K562 (cell line): ENCODE measurements around the gene TAS2R43. TPM values are rescaled to one million over a fixed set of nuclear protein-coding genes. Genes with fewer than 3 reads are reported as not detected.

Experiments used
- ATAC-seq: fragments of 200-7000 bp; cut with Tn5 transposase; 3 replicates; pipeline ENCODE4 v1.9.1; 2020; ENCODE audit warnings: moderate library complexity
- BruUV-seq: library from RNA; stranded (reverse); fragments of 400-500 nt; replicated peaks from 2 replicates; lab custom pipeline; 2021; lab: Mats Ljungman, UMichigan
- CTCF ChIA-PET: fragments of 300-600 bp; formaldehyde crosslinking; extraction: SDS; loops from one replicate; lab custom pipeline; 2021; ENCODE audit warnings: low intra/inter-chr PET ratio; lab: Yijun Ruan, JAX
- POLR2A ChIA-PET: fragments of 300-600, 350-650 bp; sonication (Branson Sonifier 250); formaldehyde crosslinking; extraction: SDS; loops from one replicate; lab custom pipeline; 2021; ENCODE audit warnings: antibody characterized with exemption, inconsistent platforms; lab: Yijun Ruan, JAX
- DNase-seq, 4 experiments: peaks; one replicate each; pipeline versions ENCODE4 v3.0.0 to v3.0.0-alpha.2; 2011 to 2018; ENCODE audit warnings: low spot score in 3 of 4, mixed read lengths in 3 of 4; ENCODE audit errors: extremely low read depth in 1 of 4
- FAIRE-seq: peaks from 2 replicates; lab custom pipeline; 2011; peaks lifted over from hg19 to GRCh38; lab: Jason Lieb, UNC
- H2AFZ ChIP-seq: 2 replicates; pipeline ENCODE4 v1.6.0; 2011; ENCODE audit warnings: low read depth, low read length, control low read depth, inconsistent platforms
- H3K27ac ChIP-seq: fragments of 200-600 bp; 3 replicates; pipeline ENCODE4 v1.8.0; 2011; ENCODE audit warnings: low read depth, mild to moderate bottlenecking, control low read depth, inconsistent platforms, low read length, moderate library complexity, mixed read lengths; ENCODE audit errors: extremely low read depth
- H3K27me3 ChIP-seq, 2 experiments: fragments of 300-600 bp in 1 of 2; 2 replicates in 1 of 2; 3 replicates in 1 of 2; pipeline versions ENCODE4 v1.6.0 to v1.8.0; 2011; ENCODE audit warnings: inconsistent platforms in 2 of 2, low read length in 2 of 2, mild to moderate bottlenecking in 1 of 2, mixed read lengths in 1 of 2, moderate library complexity in 1 of 2; ENCODE audit not compliant: control insufficient read depth in 2 of 2, insufficient read depth in 2 of 2
- H3K36me3 ChIP-seq: fragments of 300-600 bp; 3 replicates; pipeline ENCODE4 v1.8.0; 2011; ENCODE audit warnings: mild to moderate bottlenecking, low read length, inconsistent platforms; ENCODE audit not compliant: control insufficient read depth, insufficient read depth
- H3K4me1 ChIP-seq, 2 experiments: fragments of 200-600 bp in 1 of 2; replicated peaks in 1 of 2; 2 replicates in 1 of 2; 3 replicates in 1 of 2; pipeline versions ENCODE4 v1.5.1 to v1.8.0; 2011; ENCODE audit warnings: inconsistent platforms in 2 of 2, low read length in 2 of 2, mild to moderate bottlenecking in 1 of 2, mixed read lengths in 1 of 2, moderate library complexity in 1 of 2; ENCODE audit not compliant: control insufficient read depth in 2 of 2, insufficient read depth in 2 of 2
- H3K4me2 ChIP-seq: 2 replicates; pipeline ENCODE4 v1.6.1; 2011; ENCODE audit warnings: low read length, control low read depth, inconsistent platforms, mixed read lengths; ENCODE audit not compliant: insufficient read depth
- H3K4me3 ChIP-seq: fragments of 200-600 bp; sonication (generic), shearing (Covaris generic); 2 replicates; pipeline ENCODE4 v1.5.1; 2016; ENCODE audit warnings: control low read depth, inconsistent platforms
- H3K79me2 ChIP-seq: fragments of 200-600 bp; 3 replicates; pipeline ENCODE4 v1.8.0; 2011; ENCODE audit warnings: low read length, inconsistent platforms; ENCODE audit not compliant: control insufficient read depth, insufficient read depth
- H3K9ac ChIP-seq, 2 experiments: 2 replicates each; pipeline versions ENCODE4 v1.6.0 to v1.6.1; 2011; ENCODE audit warnings: low read depth in 2 of 2, low read length in 2 of 2, control low read depth in 1 of 2, inconsistent platforms in 1 of 2, mild to moderate bottlenecking in 1 of 2, mixed read lengths in 1 of 2; ENCODE audit not compliant: insufficient read depth in 1 of 2
- H3K9me1 ChIP-seq: one replicate; pipeline ENCODE4 v1.6.0; 2011; ENCODE audit warnings: inconsistent platforms, mild to moderate bottlenecking, low read length, moderate library complexity; ENCODE audit not compliant: control insufficient read depth, insufficient read depth
- H3K9me3 ChIP-seq: replicated peaks from 2 replicates; pipeline ENCODE4 v1.5.1; 2011; ENCODE audit warnings: low read depth, low read length, inconsistent platforms; ENCODE audit not compliant: control insufficient read depth, insufficient read depth
- H4K20me1 ChIP-seq: replicated peaks from 2 replicates; pipeline ENCODE4 v1.6.1; 2011; ENCODE audit warnings: low read length, inconsistent platforms, mixed read lengths; ENCODE audit not compliant: control insufficient read depth, insufficient read depth
- BRD9 ChIP-seq: fragments of 450-650 bp; IDR thresholded peaks from 2 replicates; pipeline ENCODE4 v1.6.1; 2018; ENCODE audit warnings: low read depth; ENCODE audit not compliant: partially characterized antibody
- DNMT1 ChIP-seq: fragments of 450-650 bp; IDR thresholded peaks from 2 replicates; pipeline ENCODE4 v1.6.1; 2016; ENCODE audit warnings: antibody characterized with exemption, mild to moderate bottlenecking
- ILK ChIP-seq: fragments of 450-650 bp; IDR thresholded peaks from 2 replicates; pipeline ENCODE4 v1.6.1; 2016; ENCODE audit warnings: missing genetic modification characterization, low read depth, mild to moderate bottlenecking, missing compliant biosample characterization, moderate library complexity, borderline replicate concordance
- MAFF ChIP-seq: IDR thresholded peaks from 2 replicates; pipeline ENCODE4 v1.6.1; 2012; ENCODE audit warnings: low read length, improper control_type of control experiment
- MBD1 ChIP-seq: fragments of 250-450 bp; sonication (Bioruptor Pico); IDR thresholded peaks from 2 replicates; pipeline ENCODE4 v1.8.0; 2022; ENCODE audit warnings: inconsistent platforms
- PML ChIP-seq: IDR thresholded peaks from 2 replicates; pipeline ENCODE4 v1.6.1; 2012; ENCODE audit warnings: low read length, inconsistent platforms
- SRSF1 ChIP-seq: fragments of 200-400 bp; formaldehyde crosslinking; IDR thresholded peaks from 2 replicates; pipeline ENCODE4 v1.6.1; 2017; ENCODE audit warnings: mild to moderate bottlenecking, low read depth, low read length, moderate library complexity
- WGBS: fragments of 100-300 bp; shearing (Covaris generic); methylation state at CpG from one replicate; pipeline ENCODE4 v1.1.6; 2016; ENCODE audit warnings: low coverage, mixed read lengths; ENCODE audit not compliant: insufficient coverage; ENCODE audit errors: missing lambda C conversion rate; 5-methylcytosine and 5-hydroxymethylcytosine counted together
- in situ Hi-C: fragments of 300-500 bp; cut with MboI; formaldehyde crosslinking; loops from 4 replicates; pipeline ENCODE4 v1.15.0; 2018; ENCODE audit warnings: inconsistent platforms, mixed read lengths
- intact Hi-C: fragments of 100-400 bp; cut with micrococcal nuclease; formaldehyde crosslinking; loops from 2 replicates; pipeline ENCODE4 v1.14.2; 2022
- polyA plus RNA-seq, 8 experiments: library from polyadenylated mRNA; depleted of rRNA in 4 of 8; stranded (reverse) in 5 of 8; unstranded in 3 of 8; fragments of >200 nt; fragmentation: Nextera tagmentation in 2 of 8; fragmentation: Illumina TruSeq in 1 of 8; extraction: Ambion mirVana in 2 of 8; extraction: Trizol in 1 of 8; gene quantifications; 2 replicates each; pipeline versions ENCODE4 v1.2.1 to v1.2.3, GENCODE V29; 2011 to 2014; ENCODE audit warnings: inconsistent platforms in 1 of 8, missing spikeins in 1 of 8
- total RNA-seq, 7 experiments: library from RNA; depleted of rRNA in 6 of 7; stranded (reverse); fragments of >200 nt in 6 of 7; fragmentation: Illumina TruSeq in 2 of 7; extraction: Trizol in 2 of 7; gene quantifications; 2 replicates each; pipeline versions ENCODE4 v1.2.1 to v1.2.3, GENCODE V29; 2011 to 2021; ENCODE audit warnings: low replicate concordance in 1 of 7

Gene TAS2R43
- total and polyA plus RNA-seq, 9 of the 15 experiments (the other 6 are each of a cell fraction or from before 2014, with no cell fraction given) = not detected

- no peaks in the 10 kb centered on the region for H3K36me3 ChIP-seq
- no peaks in the 10 kb centered on the region for H3K4me1 ChIP-seq
- H4K20me1 ChIP-seq = no peaks in the 10 kb centered on the region
- H3K9me1 ChIP-seq = no peaks in the 10 kb centered on the region
- intact Hi-C loops = no loop called here
- H3K9me3 ChIP-seq = no peaks in the 10 kb centered on the region
- ATAC-seq (no peak), FAIRE-seq (no peak), DNase-seq (no peak)
- in situ Hi-C loops = loop anchor here (5.0 kb wide), 1 partner anchor 53 kb away; no protein-coding TSS in a partner anchor
- no peak overlapping the region for H3K4me2 ChIP-seq
- H3K4me3 ChIP-seq = no peak overlapping the region
- POLR2A ChIA-PET = no interaction called here
- no peaks in the 10 kb centered on the region for H3K27me3 ChIP-seq
- no peak overlapping the region for H2AFZ ChIP-seq
- H3K79me2 ChIP-seq = no peaks in the 10 kb centered on the region
- BruUV-seq = no TSS peak
- 52% methylated on average over 3 of the region's 5 CpGs for WGBS
- H3K9ac ChIP-seq = no peak overlapping the region
- CTCF ChIA-PET = no interaction called here
- H3K27ac ChIP-seq = no peak overlapping the region
- TF ChIP-seq MAFF (no peak), ILK (no peak), SRSF1 (no peak), PML (no peak), BRD9 (no peak), DNMT1 (no peak), MBD1 (CRISPR knock-in tag) (no peak)
These were observed 22.2 kb downstream of the TAS2R43 start for GRCh38 chr12:11069854-11070365.
